Measurements from ENCODE around the gene FRMPD4.

Gene FRMPD4

DNA sequence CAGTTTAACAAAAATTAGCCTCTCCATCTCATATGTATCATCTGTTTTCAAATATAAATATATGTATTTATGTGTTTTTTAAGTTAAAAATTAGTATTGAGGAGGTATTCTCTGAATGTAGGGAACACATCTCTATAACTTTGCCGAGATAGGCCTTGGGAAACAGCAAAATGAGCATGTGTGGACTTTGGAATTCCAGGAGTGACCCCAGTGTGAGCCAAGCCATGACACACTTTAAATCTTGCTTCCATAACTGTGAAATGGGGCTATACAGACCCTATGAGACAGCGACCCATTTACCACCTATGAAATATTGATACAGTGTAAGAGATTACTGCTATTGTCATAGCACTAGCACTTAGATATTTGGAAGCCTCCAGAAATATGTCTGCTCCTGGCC is 58.8 kb downstream of the FRMPD4 start:
- in situ Hi-C loops (cut with MboI; ENCODE audit: low sequenced_read_pairs, unreplicated experiment), result no loop called here
- no peak for DNase-seq (ENCODE audit: low spot score)
- TF ChIP-seq, protein P1, sequence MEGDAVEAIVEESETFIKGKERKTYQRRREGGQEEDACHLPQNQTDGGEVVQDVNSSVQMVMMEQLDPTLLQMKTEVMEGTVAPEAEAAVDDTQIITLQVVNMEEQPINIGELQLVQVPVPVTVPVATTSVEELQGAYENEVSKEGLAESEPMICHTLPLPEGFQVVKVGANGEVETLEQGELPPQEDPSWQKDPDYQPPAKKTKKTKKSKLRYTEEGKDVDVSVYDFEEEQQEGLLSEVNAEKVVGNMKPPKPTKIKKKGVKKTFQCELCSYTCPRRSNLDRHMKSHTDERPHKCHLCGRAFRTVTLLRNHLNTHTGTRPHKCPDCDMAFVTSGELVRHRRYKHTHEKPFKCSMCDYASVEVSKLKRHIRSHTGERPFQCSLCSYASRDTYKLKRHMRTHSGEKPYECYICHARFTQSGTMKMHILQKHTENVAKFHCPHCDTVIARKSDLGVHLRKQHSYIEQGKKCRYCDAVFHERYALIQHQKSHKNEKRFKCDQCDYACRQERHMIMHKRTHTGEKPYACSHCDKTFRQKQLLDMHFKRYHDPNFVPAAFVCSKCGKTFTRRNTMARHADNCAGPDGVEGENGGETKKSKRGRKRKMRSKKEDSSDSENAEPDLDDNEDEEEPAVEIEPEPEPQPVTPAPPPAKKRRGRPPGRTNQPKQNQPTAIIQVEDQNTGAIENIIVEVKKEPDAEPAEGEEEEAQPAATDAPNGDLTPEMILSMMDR (IDR thresholded peaks at IDR 0.05; ENCODE audit: borderline replicate concordance, control extremely low read depth, extremely low read depth, insufficient read depth, missing control alignments), result no peak

DNA sequence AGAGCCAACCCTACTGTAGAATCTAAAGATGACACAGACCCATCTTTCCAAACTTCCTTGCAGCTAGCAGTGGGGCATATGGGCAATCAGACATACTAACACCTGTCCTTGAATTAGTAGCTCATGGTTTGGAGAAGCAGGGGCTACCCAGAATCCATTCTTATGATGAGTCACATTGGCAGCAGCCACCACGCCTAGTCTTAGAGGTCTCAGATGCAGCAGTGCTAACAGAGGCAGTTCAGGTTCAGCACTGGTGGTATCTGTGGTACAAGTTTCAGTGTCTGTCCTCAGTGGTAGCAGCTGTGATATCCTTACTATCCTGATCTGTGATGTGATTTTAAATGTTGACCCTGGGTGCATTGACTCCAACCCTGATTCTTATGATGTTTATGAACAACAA is 68.1 kb downstream of the FRMPD4 start:
- TF ChIP-seq, protein P1 (IDR thresholded peaks at IDR 0.05; ENCODE audit: borderline replicate concordance, control extremely low read depth, extremely low read depth, insufficient read depth, missing control alignments), result no peak
- no peak for DNase-seq (ENCODE audit: low spot score)
- in situ Hi-C loops (cut with MboI; ENCODE audit: low sequenced_read_pairs, unreplicated experiment), result no loop called here

GRCh38 chrX:12210196-12210815 is 72.0 kb downstream of the FRMPD4 start:
- in situ Hi-C loops (cut with MboI; ENCODE audit: low sequenced_read_pairs, unreplicated experiment), result no loop called here
- TF ChIP-seq, protein P1 (IDR thresholded peaks at IDR 0.05; ENCODE audit: borderline replicate concordance, control extremely low read depth, extremely low read depth, insufficient read depth, missing control alignments), result no peak
- DNase-seq (ENCODE audit: low spot score), result no peak

GRCh38 chrX:12210971-12211370 is 72.7 kb downstream of the FRMPD4 start:
- in situ Hi-C loops (cut with MboI; ENCODE audit: low sequenced_read_pairs, unreplicated experiment), result no loop called here
- TF ChIP-seq, protein P1 (IDR thresholded peaks at IDR 0.05; ENCODE audit: borderline replicate concordance, control extremely low read depth, extremely low read depth, insufficient read depth, missing control alignments), result no peak
- DNase-seq (ENCODE audit: low spot score), result no peak

DNA sequence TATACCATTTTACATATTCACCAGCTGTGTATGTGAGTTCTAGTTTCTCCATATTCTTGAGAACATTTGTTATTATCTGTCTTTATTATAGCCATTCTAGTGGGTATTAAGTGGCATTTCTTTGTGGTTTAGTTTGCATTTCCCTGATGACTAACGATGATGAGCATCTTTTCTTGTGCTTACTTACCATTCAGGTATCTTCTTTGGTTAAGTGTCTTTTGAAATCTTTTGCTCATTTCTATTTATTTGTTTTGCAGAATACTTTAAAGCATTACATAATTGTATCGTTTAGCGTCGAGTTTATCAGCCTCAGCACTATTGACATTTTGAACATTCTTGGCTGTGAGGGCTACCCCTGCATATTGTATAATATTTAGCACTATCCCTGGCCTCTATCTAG is 85.4 kb downstream of the FRMPD4 start:
- in situ Hi-C loops (cut with MboI; ENCODE audit: low sequenced_read_pairs, unreplicated experiment), result no loop called here
- TF ChIP-seq, protein P1 (IDR thresholded peaks at IDR 0.05; ENCODE audit: borderline replicate concordance, control extremely low read depth, extremely low read depth, insufficient read depth, missing control alignments), result no peak
- no peak for DNase-seq (ENCODE audit: low spot score)

DNA sequence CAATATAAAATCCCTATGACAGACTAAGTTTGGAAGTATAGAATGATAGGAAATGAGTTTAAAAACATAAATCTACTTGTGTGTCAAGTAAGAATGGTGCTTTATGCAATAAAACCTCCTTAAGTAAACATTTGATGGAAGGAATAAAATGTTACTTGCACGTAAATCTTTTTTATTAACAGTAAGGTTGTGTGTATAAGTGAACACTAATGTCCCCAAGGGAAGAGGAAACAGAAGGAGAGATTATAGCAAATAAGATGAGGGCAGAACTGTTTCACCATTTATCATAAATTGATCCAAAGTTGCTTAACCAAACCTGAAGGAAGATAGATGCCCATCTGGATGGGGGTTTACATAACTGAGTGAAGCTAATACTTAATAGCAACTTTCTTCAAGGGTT is 86.8 kb downstream of the FRMPD4 start:
- in situ Hi-C loops (cut with MboI; ENCODE audit: low sequenced_read_pairs, unreplicated experiment), result no loop called here

More for the DNA sequence above, 86.8 kb downstream of the FRMPD4 start:
- TF ChIP-seq, protein P1 (IDR thresholded peaks at IDR 0.05; ENCODE audit: borderline replicate concordance, control extremely low read depth, extremely low read depth, insufficient read depth, missing control alignments), result no peak
- DNase-seq (ENCODE audit: low spot score), result no peak
